Measurements from ENCODE around the gene LCN6.

DNA sequence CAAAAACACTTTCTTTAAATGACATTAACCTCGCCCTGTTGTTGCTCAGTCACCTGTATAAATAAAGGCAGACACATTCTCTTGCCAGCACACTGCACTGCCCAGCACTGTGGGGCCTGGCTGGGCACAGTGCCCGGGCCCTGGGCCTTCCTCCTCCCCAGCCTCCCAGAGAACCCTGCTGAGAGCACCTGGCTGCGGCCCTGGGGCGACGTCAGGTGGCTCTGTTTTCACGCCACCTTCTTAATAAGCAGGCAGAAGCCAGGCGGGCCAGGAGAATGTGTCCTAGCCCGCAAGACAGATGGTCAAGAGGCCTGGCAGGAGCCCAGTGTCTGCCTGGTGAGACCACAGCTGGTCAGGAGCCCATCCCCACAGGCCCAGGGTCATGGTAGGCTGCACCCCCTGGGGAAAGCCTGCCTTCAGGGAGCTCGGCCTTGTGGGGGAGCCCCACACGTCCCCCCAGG lies 52.9 kb downstream of the LCN6 start:
- TF ChIP-seq CTCF (optimal IDR thresholded peaks at IDR 0.05 in 1 of 3, IDR thresholded peaks at IDR 0.05 in 1 of 3, conservative IDR thresholded peaks at IDR 0.05 in 1 of 3; ENCODE audit: extremely low read depth in 1 of 3, insufficient read depth in 2 of 3, low read length in 3 of 3) (no peak), EZH2 (IDR thresholded peaks at IDR 0.05; ENCODE audit: low read length) (no peak)
